Activated gamma-delta T cell treated with anti-CD3 and anti-CD28 coated beads, Interleukin-2, amount 50 U/mL, for 16 hours (primary cell): Measurements from ENCODE around the gene CLEC5A.
"Not testable (repeated sequence)": the region's sequence is repeated elsewhere in the genome, so short reads cannot be mapped to it uniquely, and the experiment has no call there.

Source experiments
- DNase-seq: peaks from one replicate; pipeline ENCODE4 v3.0.0-alpha.2; 2020; ENCODE audit warnings: low read depth

CLEC5A gene

GRCh38 chr7:141949021-141949420, 2.2 kb upstream of the CLEC5A start:
- no peak for DNase-seq

GRCh38 chr7:141945356-141945755, 1.4 kb downstream of the CLEC5A start:
- DNase-seq, result no peak

GRCh38 chr7:141944811-141945210, 2.0 kb downstream of the CLEC5A start:
- DNase-seq, result no peak

- no peak for DNase-seq
These were observed 2.9 kb downstream of the CLEC5A start for GRCh38 chr7:141943846-141944245.

- DNase-seq, result no peak
These were observed 5.7 kb downstream of the CLEC5A start for GRCh38 chr7:141941075-141941474.

GRCh38 chr7:141930211-141930610, 16.6 kb downstream of the CLEC5A start:
- no peak for DNase-seq

- DNase-seq, result no peak
These were observed 18.0 kb downstream of the CLEC5A start for GRCh38 chr7:141928845-141929195.

GRCh38 chr7:141928146-141928844, 18.5 kb downstream of the CLEC5A start:
- DNase-seq, result no peak

- no peak for DNase-seq
These were observed 26.5 kb downstream of the CLEC5A start for GRCh38 chr7:141920281-141920680.

GRCh38 chr7:141916099-141916498, 30.7 kb downstream of the CLEC5A start, which contains the start of gene OR9A4:
TSS of gene OR9A4 (plus strand) at chr7:141916399. CDS start at chr7:141918876, 2,477 bp downstream.
- DNase-seq, result no peak

GRCh38 chr7:141915565-141915964, 31.2 kb downstream of the CLEC5A start:
- DNase-seq, result no peak

- no peak for DNase-seq
These were observed 35.4 kb downstream of the CLEC5A start for GRCh38 chr7:141911391-141911790.

- DNase-seq, result no peak
These were observed 40.5 kb downstream of the CLEC5A start for GRCh38 chr7:141906285-141906684.

GRCh38 chr7:141899366-141899765, 47.4 kb downstream of the CLEC5A start:
- not testable (repeated sequence) for DNase-seq

GRCh38 chr7:141891336-141891735, 55.4 kb downstream of the CLEC5A start:
- DNase-seq, result no peak

- DNase-seq, result no peak
These were observed 57.5 kb downstream of the CLEC5A start for GRCh38 chr7:141889321-141889720.

- no peak for DNase-seq
These were observed 62.1 kb downstream of the CLEC5A start for GRCh38 chr7:141884539-141885225.

- DNase-seq, result no peak
These were observed 65.8 kb downstream of the CLEC5A start for GRCh38 chr7:141880960-141881359.

GRCh38 chr7:141877365-141877764, 69.4 kb downstream of the CLEC5A start:
- DNase-seq, result no peak
